SK-N-SH treated with all-trans-retinoic acid at 6 μM for 48 hours (cell line): Measurements from ENCODE around the gene TMEM238L.

ENCODE experiments used
- ATAC-seq: fragments of 200-7000 bp; cut with Tn5 transposase; 3 replicates; pipeline ENCODE4 v1.9.1; 2020; ENCODE audit warnings: mild to moderate bottlenecking, moderate library complexity
- ARNTL ChIP-seq: fragments of 450-650 bp; formaldehyde crosslinking; IDR thresholded peaks from 2 replicates; pipeline ENCODE4 v1.5.0; 2020; ENCODE audit warnings: low read depth, mild to moderate bottlenecking, moderate library complexity, borderline replicate concordance
- BACH2 ChIP-seq: fragments of 250-450 bp; sonication (Bioruptor Pico); IDR thresholded peaks from 2 replicates; pipeline ENCODE4 v1.9.0; 2021; ENCODE audit warnings: mild to moderate bottlenecking, borderline replicate concordance
- CSDC2 ChIP-seq: fragments of 250-450 bp; sonication (Bioruptor Pico); IDR thresholded peaks from 2 replicates; pipeline ENCODE4 v1.5.0; 2020; ENCODE audit warnings: mild to moderate bottlenecking, moderate library complexity
- CSRNP3 ChIP-seq: fragments of 250-450 bp; sonication (Bioruptor Pico); IDR thresholded peaks from 2 replicates; pipeline ENCODE4 v1.5.1; 2021; ENCODE audit warnings: mild to moderate bottlenecking, moderate library complexity
- ESRRG ChIP-seq: fragments of 250-450 bp; sonication (Bioruptor Pico); IDR thresholded peaks from 2 replicates; pipeline ENCODE4 v1.6.1; 2021; ENCODE audit warnings: mild to moderate bottlenecking
- GLIS3 ChIP-seq: fragments of 250-450 bp; sonication (Bioruptor Pico); IDR thresholded peaks from 2 replicates; pipeline ENCODE4 v1.5.0; 2020; ENCODE audit warnings: mild to moderate bottlenecking, moderate library complexity
- ISL1 ChIP-seq: fragments of 250-450 bp; sonication (Bioruptor Pico); IDR thresholded peaks from 2 replicates; pipeline ENCODE4 v2.1.2; 2022; ENCODE audit warnings: mild to moderate bottlenecking, moderate library complexity
- OSR1 ChIP-seq: fragments of 250-450 bp; sonication (Bioruptor Pico); IDR thresholded peaks from 2 replicates; pipeline ENCODE4 v1.8.0; 2022; ENCODE audit warnings: moderate library complexity, mild to moderate bottlenecking, inconsistent platforms
- PATZ1 ChIP-seq: fragments of 250-450 bp; sonication (Bioruptor Pico); IDR thresholded peaks from 2 replicates; pipeline ENCODE4 v1.8.0; 2020; ENCODE audit warnings: mild to moderate bottlenecking, moderate library complexity, borderline replicate concordance
- PPARA ChIP-seq: fragments of 250-450 bp; sonication (Bioruptor Pico); IDR thresholded peaks from 2 replicates; pipeline ENCODE4 v1.5.0; 2020; ENCODE audit warnings: mild to moderate bottlenecking, borderline replicate concordance
- RARB ChIP-seq: fragments of 250-450 bp; sonication (Bioruptor Pico); IDR thresholded peaks from 2 replicates; pipeline ENCODE4 v1.8.0; 2021; ENCODE audit warnings: mild to moderate bottlenecking, moderate library complexity
- SNAI2 ChIP-seq: fragments of 250-450 bp; sonication (Bioruptor Pico); IDR thresholded peaks from 2 replicates; pipeline ENCODE4 v1.5.0; 2020; ENCODE audit warnings: mild to moderate bottlenecking, moderate library complexity
- TOX ChIP-seq: fragments of 250-450 bp; sonication (Bioruptor Pico); IDR thresholded peaks from 2 replicates; pipeline ENCODE4 v1.8.0; 2021; ENCODE audit warnings: mild to moderate bottlenecking, moderate library complexity, borderline replicate concordance
- ZC3H10 ChIP-seq: fragments of 250-450 bp; sonication (Bioruptor Pico); IDR thresholded peaks from 2 replicates; pipeline ENCODE4 v1.5.1; 2021; ENCODE audit warnings: mild to moderate bottlenecking, moderate library complexity
- ZFP3 ChIP-seq: fragments of 250-450 bp; sonication (Bioruptor Pico); IDR thresholded peaks from 2 replicates; pipeline ENCODE4 v1.5.0; 2020; ENCODE audit warnings: mild to moderate bottlenecking, moderate library complexity
- ZFP30 ChIP-seq: fragments of 450-650 bp; formaldehyde crosslinking; IDR thresholded peaks from 2 replicates; pipeline ENCODE4 v1.5.0; 2022; ENCODE audit warnings: mild to moderate bottlenecking, moderate library complexity
- ZNF565 ChIP-seq: fragments of 450-650 bp; formaldehyde crosslinking; conservative IDR thresholded peaks from 2 replicates; pipeline ENCODE4 v1.5.0; 2020; ENCODE audit warnings: low read depth, mild to moderate bottlenecking, moderate library complexity
- ZNF8 ChIP-seq: fragments of 450-650 bp; formaldehyde crosslinking; IDR thresholded peaks from 2 replicates; pipeline ENCODE4 v1.5.0; 2020; ENCODE audit warnings: mild to moderate bottlenecking, moderate library complexity
- TF ChIP-seq, protein P1 (sequence below): fragments of 250-450 bp; sonication (Bioruptor Pico); IDR thresholded peaks from 2 replicates; pipeline ENCODE4 v1.8.0; 2021; ENCODE audit warnings: low read depth, mild to moderate bottlenecking, moderate library complexity, borderline replicate concordance
- TF ChIP-seq, protein P2 (sequence below): fragments of 250-450 bp; sonication (Bioruptor Pico); IDR thresholded peaks from 2 replicates; pipeline ENCODE4 v1.5.1; 2020; ENCODE audit warnings: low read depth, mild to moderate bottlenecking, moderate library complexity

Gene TMEM238L

DNA sequence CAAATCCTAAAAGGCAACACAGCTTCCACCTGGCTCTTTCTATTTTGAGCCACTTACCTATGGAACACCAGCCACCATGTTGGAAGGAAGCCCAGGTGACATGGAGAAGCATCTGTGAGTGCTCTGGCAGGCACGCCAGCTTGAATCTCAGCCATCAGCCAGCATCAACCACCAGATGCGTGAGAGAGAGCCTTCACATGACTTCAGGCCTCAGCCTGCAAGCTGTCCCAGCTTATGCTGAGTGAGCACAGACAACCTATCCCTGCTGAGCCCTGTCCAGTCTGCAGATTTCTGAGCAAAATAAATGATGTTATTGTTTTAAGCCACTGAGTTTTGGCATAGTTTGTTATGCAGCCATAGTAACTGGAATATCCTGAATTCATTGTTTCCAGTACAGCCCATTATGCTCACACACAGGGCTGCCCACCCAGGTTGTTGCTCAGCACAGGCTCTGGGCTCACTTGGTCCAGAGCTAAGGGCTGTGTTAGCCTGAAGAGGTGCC lies 35.1 kb downstream of the TMEM238L start:
- ATAC-seq = no peak
- TF ChIP-seq RARB (CRISPR knock-in tag) (no peak), PATZ1 (CRISPR knock-in tag) (no peak), ISL1 (CRISPR knock-in tag) (no peak), OSR1 (no peak), ESRRG (CRISPR knock-in tag) (no peak), ZNF565 (CRISPR knock-in tag) (peak; percentile 78; the same call in 1 of the 2 replicates)
- TF ChIP-seq, protein P1, sequence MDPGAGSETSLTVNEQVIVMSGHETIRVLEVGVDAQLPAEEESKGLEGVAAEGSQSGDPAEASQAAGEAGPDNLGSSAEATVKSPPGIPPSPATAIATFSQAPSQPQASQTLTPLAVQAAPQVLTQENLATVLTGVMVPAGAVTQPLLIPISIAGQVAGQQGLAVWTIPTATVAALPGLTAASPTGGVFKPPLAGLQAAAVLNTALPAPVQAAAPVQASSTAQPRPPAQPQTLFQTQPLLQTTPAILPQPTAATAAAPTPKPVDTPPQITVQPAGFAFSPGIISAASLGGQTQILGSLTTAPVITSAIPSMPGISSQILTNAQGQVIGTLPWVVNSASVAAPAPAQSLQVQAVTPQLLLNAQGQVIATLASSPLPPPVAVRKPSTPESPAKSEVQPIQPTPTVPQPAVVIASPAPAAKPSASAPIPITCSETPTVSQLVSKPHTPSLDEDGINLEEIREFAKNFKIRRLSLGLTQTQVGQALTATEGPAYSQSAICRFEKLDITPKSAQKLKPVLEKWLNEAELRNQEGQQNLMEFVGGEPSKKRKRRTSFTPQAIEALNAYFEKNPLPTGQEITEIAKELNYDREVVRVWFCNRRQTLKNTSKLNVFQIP = no peak

DNA sequence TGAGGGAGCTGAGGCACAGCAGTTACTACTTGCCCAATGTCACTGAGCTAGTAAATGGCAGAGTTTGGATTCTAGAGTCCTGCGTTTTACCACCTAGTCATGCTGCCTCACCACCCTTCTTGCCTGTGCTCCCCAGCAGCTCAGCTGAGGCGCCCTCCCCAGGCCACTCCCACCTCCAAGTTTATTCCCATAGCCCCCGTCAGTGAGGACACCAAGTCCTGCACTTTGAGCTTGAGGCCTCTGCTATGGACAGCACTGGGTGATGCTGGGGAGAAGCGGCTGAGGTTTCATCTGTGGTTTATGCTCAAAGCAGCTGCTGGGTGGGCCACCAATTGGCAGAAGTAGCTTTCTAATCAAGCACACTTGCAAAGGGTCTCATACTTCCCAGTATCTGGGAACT lies 36.7 kb downstream of the TMEM238L start:
- TF ChIP-seq ZNF565 (CRISPR knock-in tag) (no peak), ESRRG (CRISPR knock-in tag) (no peak), PATZ1 (CRISPR knock-in tag) (no peak), CSRNP3 (CRISPR knock-in tag) (no peak), TOX (CRISPR knock-in tag) (no peak), CSDC2 (CRISPR knock-in tag) (no peak), ARNTL (CRISPR knock-in tag) (no peak), ZFP30 (CRISPR knock-in tag) (no peak), PPARA (CRISPR knock-in tag) (no peak), ZNF8 (CRISPR knock-in tag) (no peak), BACH2 (CRISPR knock-in tag) (no peak), OSR1 (no peak), GLIS3 (CRISPR knock-in tag) (no peak), ZFP3 (CRISPR knock-in tag) (no peak), ISL1 (CRISPR knock-in tag) (no peak), ZC3H10 (no peak)
- no peak for ATAC-seq

DNA sequence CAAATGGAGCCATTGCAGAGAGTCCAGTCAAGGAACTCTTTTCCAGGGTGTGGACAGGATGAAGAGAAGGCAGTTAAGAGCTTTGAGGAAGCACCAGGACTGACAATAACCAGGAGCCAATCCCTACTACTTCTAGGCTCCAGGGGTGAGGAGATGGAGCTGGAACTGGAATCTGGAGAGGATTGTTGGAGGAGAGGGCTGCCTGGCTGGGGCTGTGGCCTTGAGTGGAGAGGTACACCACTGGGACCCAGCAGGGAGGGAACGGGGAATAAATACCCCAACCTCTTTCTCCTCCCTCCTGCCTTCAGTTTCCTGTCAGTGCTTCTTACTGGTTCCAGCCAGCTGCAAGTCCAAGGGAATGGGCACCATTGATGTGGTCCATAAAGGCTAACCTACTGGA lies 41.9 kb downstream of the TMEM238L start:
- ATAC-seq = no peak
- TF ChIP-seq ESRRG (CRISPR knock-in tag) (no peak), ZNF8 (CRISPR knock-in tag) (no peak), GLIS3 (CRISPR knock-in tag) (no peak), ARNTL (CRISPR knock-in tag) (no peak), SNAI2 (CRISPR knock-in tag) (no peak), BACH2 (CRISPR knock-in tag) (no peak), ZFP3 (CRISPR knock-in tag) (no peak), ZC3H10 (no peak), ZFP30 (CRISPR knock-in tag) (no peak), TOX (CRISPR knock-in tag) (no peak), ISL1 (CRISPR knock-in tag) (no peak), CSRNP3 (CRISPR knock-in tag) (no peak)
- TF ChIP-seq, protein P2, sequence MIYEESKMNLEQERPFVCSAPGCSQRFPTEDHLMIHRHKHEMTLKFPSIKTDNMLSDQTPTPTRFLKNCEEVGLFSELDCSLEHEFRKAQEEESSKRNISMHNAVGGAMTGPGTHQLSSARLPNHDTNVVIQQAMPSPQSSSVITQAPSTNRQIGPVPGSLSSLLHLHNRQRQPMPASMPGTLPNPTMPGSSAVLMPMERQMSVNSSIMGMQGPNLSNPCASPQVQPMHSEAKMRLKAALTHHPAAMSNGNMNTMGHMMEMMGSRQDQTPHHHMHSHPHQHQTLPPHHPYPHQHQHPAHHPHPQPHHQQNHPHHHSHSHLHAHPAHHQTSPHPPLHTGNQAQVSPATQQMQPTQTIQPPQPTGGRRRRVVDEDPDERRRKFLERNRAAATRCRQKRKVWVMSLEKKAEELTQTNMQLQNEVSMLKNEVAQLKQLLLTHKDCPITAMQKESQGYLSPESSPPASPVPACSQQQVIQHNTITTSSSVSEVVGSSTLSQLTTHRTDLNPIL (CRISPR knock-in tag) = no peak
- TF ChIP-seq, protein P1 = no peak
